Lower lobe of right lung (tissue), 2 donors: ENCODE measurements around the gene PDZRN4. TPM values are rescaled to one million over a fixed set of nuclear protein-coding genes. Genes with fewer than 3 reads are reported as not detected.

ENCODE experiments used
- ATAC-seq, 2 donors: fragments of 200-7000 bp; cut with Tn5 transposase; one replicate each; pipeline ENCODE4 v1.9.1; 2020 to 2022; ENCODE audit warnings: mild to moderate bottlenecking in 2 of 2, moderate library complexity in 2 of 2
- DNase-seq: peaks from one replicate; pipeline ENCODE4 v3.0.0-alpha.2; 2020
- H3K27ac ChIP-seq: fragments of 200-600 bp; one replicate; pipeline ENCODE4 v1.8.0; 2022
- H3K27me3 ChIP-seq: fragments of 200-600 bp; one replicate; pipeline ENCODE4 v1.8.0; 2022; ENCODE audit warnings: low read depth
- H3K36me3 ChIP-seq: fragments of 200-600 bp; one replicate; pipeline ENCODE4 v1.8.0; 2022; ENCODE audit warnings: mild to moderate bottlenecking
- H3K4me1 ChIP-seq: fragments of 200-600 bp; one replicate; pipeline ENCODE4 v1.8.0; 2022
- H3K4me3 ChIP-seq: fragments of 200-600 bp; one replicate; pipeline ENCODE4 v1.8.0; 2022; ENCODE audit warnings: mild to moderate bottlenecking
- H3K9me3 ChIP-seq: fragments of 200-600 bp; one replicate; pipeline ENCODE4 v1.8.0; 2022
- intact Hi-C: fragments of 100-400 bp; cut with DNase I; formaldehyde crosslinking; loops from one replicate; pipeline ENCODE4 v1.11.0; 2022
- total RNA-seq: library from RNA; stranded (reverse); fragmentation: NEBNext Ultra II Directional; extraction: Animal tissue kit (Norgen Biotek cat#: 25700); gene quantifications from one replicate; pipeline ENCODE4 v1.2.1, GENCODE V29; 2021
- TF ChIP-seq, protein P1 (sequence below): fragments of 200-600 bp; IDR thresholded peaks from one replicate; pipeline ENCODE4 v1.8.0; 2022; ENCODE audit warnings: antibody characterized with exemption, mild to moderate bottlenecking
- donor health status: DM: no; HTN: yes; CAD: no; lungs with severe emphysema.

The PDZRN4 gene
- total RNA-seq, 1 donor from 2014 or later = 1.6 TPM

- intact Hi-C loops = no loop called here
Measured at GRCh38 chr12:41217727-41218126, 29.6 kb downstream of the PDZRN4 start.

DNA sequence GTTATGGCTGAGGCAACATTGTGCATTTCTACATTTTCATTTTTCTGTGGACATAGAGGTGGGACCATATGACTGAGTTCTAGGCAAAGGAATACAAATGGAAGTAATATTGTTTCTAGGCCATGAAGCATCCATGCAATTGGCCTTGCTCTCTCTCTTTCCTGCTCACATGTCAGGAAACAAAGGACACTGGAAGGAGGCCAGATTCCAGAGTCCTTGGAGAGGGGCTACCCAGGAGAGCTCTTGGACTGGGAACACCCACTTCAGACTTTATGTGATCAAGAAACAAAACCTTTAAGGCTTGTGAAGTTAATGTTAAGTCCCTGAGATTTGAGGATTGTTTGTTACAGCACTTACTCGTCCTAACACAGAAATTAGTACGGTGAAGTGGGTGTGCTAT is 32.8 kb downstream of the PDZRN4 start:
- TF ChIP-seq, protein P1, sequence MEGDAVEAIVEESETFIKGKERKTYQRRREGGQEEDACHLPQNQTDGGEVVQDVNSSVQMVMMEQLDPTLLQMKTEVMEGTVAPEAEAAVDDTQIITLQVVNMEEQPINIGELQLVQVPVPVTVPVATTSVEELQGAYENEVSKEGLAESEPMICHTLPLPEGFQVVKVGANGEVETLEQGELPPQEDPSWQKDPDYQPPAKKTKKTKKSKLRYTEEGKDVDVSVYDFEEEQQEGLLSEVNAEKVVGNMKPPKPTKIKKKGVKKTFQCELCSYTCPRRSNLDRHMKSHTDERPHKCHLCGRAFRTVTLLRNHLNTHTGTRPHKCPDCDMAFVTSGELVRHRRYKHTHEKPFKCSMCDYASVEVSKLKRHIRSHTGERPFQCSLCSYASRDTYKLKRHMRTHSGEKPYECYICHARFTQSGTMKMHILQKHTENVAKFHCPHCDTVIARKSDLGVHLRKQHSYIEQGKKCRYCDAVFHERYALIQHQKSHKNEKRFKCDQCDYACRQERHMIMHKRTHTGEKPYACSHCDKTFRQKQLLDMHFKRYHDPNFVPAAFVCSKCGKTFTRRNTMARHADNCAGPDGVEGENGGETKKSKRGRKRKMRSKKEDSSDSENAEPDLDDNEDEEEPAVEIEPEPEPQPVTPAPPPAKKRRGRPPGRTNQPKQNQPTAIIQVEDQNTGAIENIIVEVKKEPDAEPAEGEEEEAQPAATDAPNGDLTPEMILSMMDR = no peak
- no peaks in the 10 kb centered on the region for H3K9me3 ChIP-seq
- no peaks in the 10 kb centered on the region for H3K4me1 ChIP-seq
- no peaks in the 10 kb centered on the region for H3K27me3 ChIP-seq
- intact Hi-C loops = no loop called here
- ATAC-seq (no peak), DNase-seq (no peak)
- no peak overlapping the region for H3K4me3 ChIP-seq
- no peak overlapping the region for H3K27ac ChIP-seq
- H3K36me3 ChIP-seq = no peaks in the 10 kb centered on the region

More at GRCh38 chr12:41217727-41218126, 29.6 kb downstream of the PDZRN4 start:
- Histone ChIP-seq H3K36me3 (no peaks in the 10 kb centered on the region), H3K27ac (no peak overlapping the region), H3K4me3 (no peak overlapping the region), H3K4me1 (no peaks in the 10 kb centered on the region), H3K27me3 (no peaks in the 10 kb centered on the region), H3K9me3 (no peaks in the 10 kb centered on the region)
- DNase-seq = no peak
- TF ChIP-seq, protein P1 = no peak
- no peak for ATAC-seq

DNA sequence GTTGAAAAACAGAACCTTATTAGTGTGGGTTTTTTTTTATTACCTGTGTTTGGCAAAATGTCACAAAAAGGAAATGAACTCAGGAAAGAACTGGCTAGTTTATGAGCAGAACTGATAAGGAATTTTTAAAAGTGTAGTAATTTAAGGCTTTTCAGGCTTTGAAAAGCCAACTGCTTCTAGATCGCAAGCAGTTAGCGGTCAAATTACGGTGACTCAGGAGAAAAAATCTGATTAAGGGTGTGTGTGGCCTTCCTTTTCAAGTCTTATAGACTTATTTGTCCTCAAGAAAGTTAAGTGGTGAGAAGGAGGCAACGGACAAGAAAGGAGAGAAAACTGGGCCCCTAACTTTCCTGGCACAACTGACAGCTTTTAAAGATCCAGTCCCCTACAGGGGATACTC is 33.4 kb downstream of the PDZRN4 start:
- Histone ChIP-seq H3K27me3 (no peaks in the 10 kb centered on the region), H3K4me3 (no peak overlapping the region), H3K27ac (no peak overlapping the region), H3K36me3 (no peaks in the 10 kb centered on the region), H3K9me3 (no peaks in the 10 kb centered on the region), H3K4me1 (no peaks in the 10 kb centered on the region)
- DNase-seq (no peak), ATAC-seq (no peak)
- TF ChIP-seq, protein P1 = no peak
- intact Hi-C loops = no loop called here

GRCh38 chr12:41223600-41223999 is 35.5 kb downstream of the PDZRN4 start:
- H3K9me3 ChIP-seq = no peaks in the 10 kb centered on the region
- no peak overlapping the region for H3K4me3 ChIP-seq
- ATAC-seq (no peak), DNase-seq (no peak)
- no peaks in the 10 kb centered on the region for H3K4me1 ChIP-seq
- no peaks in the 10 kb centered on the region for H3K27me3 ChIP-seq
- H3K36me3 ChIP-seq = no peaks in the 10 kb centered on the region
- no peak overlapping the region for H3K27ac ChIP-seq
- TF ChIP-seq, protein P1 = no peak
- intact Hi-C loops = no loop called here

DNA sequence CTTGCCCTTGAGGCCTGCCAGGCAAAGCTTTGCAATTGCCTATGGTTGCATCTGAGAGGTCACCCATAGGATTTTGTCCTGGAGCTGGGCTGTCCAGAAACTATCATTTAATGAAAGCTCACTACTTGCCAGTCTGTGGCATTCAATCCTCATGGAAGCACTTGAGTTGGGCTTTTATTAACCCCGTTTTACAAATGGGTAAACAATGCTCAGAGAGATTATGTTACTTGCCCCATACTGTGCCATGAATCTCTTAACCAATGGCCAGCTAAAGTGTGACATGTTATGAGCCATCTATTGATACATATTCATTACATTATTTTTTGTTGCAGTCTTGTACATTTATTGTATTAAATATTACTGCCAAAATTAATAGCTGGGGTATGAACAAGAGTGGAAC is 35.9 kb downstream of the PDZRN4 start:
- Histone ChIP-seq H3K27me3 (no peaks in the 10 kb centered on the region), H3K9me3 (no peaks in the 10 kb centered on the region), H3K27ac (no peak overlapping the region), H3K4me3 (no peak overlapping the region), H3K4me1 (no peaks in the 10 kb centered on the region), H3K36me3 (no peaks in the 10 kb centered on the region)
- ATAC-seq (no peak), DNase-seq (no peak)
- intact Hi-C loops = no loop called here
- TF ChIP-seq, protein P1 = no peak

DNA sequence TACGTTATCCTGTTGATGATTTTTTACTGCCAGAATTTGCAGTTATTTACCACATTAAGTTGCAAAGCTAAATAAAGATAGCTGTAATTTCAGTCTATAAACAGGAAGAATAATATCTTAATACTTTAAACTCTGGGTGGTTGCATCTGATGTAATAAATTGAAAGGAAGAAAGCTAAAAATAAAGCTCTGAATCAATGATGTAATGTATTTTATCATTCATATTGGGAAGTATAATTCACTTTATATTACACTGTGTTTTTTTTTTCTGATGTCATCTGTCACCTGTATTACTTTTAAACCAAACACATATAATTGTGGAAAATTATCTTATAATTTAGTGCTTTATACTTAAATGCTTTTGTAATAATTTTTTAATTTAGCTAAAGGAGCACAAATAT is 37.1 kb downstream of the PDZRN4 start:
- TF ChIP-seq, protein P1 = no peak
- Histone ChIP-seq H3K9me3 (no peaks in the 10 kb centered on the region), H3K36me3 (no peaks in the 10 kb centered on the region), H3K27me3 (no peaks in the 10 kb centered on the region), H3K27ac (no peak overlapping the region), H3K4me3 (no peak overlapping the region), H3K4me1 (no peaks in the 10 kb centered on the region)
- intact Hi-C loops = no loop called here
- no peak for ATAC-seq
- no peak for DNase-seq
